HEK293 (cell line): ENCODE results near the gene CRYBG1.

Experiments used
- CTCF ChIA-PET: fragments of 350-600 bp; formaldehyde crosslinking; extraction: SDS; loops from one replicate; lab custom pipeline; 2021; ENCODE audit warnings: antibody characterized with exemption; lab: Yijun Ruan, JAX
- POLR2A ChIA-PET: fragments of 300-600 bp; formaldehyde crosslinking; extraction: SDS; loops from one replicate; lab custom pipeline; 2020; ENCODE audit warnings: antibody characterized with exemption, inconsistent platforms; lab: Yijun Ruan, JAX
- H3K27ac ChIP-seq: fragments of 200-500 bp; sonication (Bioruptor generic); 2 replicates; pipeline ENCODE4 v1.5.1; 2014; ENCODE audit warnings: low read depth, low read length, control low read depth, inconsistent platforms; ENCODE audit errors: extremely low read depth
- H3K36me3 ChIP-seq, 2 experiments: fragments of 200-500 bp in 1 of 2; sonication (Bioruptor generic) in 1 of 2; 1 replicate in 1 of 2; 2 replicates in 1 of 2; pipeline ENCODE4 v1.5.1; 2014 to 2017; ENCODE audit warnings: inconsistent platforms in 2 of 2, low read length in 2 of 2; ENCODE audit not compliant: control insufficient read depth in 2 of 2, insufficient read depth in 1 of 2
- H3K4me1 ChIP-seq: fragments of 200-500 bp; sonication (Bioruptor generic); 2 replicates; pipeline ENCODE4 v1.5.1; 2014; ENCODE audit warnings: mild to moderate bottlenecking, low read length, inconsistent platforms; ENCODE audit not compliant: control insufficient read depth, insufficient read depth
- H3K4me3 ChIP-seq: 2 replicates; pipeline ENCODE4 v1.5.1; 2011; ENCODE audit warnings: low read depth, mild to moderate bottlenecking, control low read depth, low read length, moderate library complexity
- H3K9me3 ChIP-seq: fragments of 200-500 bp; sonication (Bioruptor generic); 2 replicates; pipeline ENCODE4 v1.5.1; 2014; ENCODE audit warnings: low read depth, low read length, inconsistent platforms; ENCODE audit not compliant: control insufficient read depth, insufficient read depth
- AEBP2 ChIP-seq: fragments of 450-650 bp; formaldehyde crosslinking; IDR thresholded peaks from 2 replicates; pipeline ENCODE4 v1.5.1; 2016; ENCODE audit warnings: missing biosample characterization, missing genetic modification characterization, borderline replicate concordance
- BCL11B ChIP-seq: fragments of 450-650 bp; formaldehyde crosslinking; IDR thresholded peaks from 2 replicates; pipeline ENCODE4 v1.5.1; 2016; ENCODE audit warnings: low read depth, missing biosample characterization, missing genetic modification characterization
- CTCF ChIP-seq: fragments of 450-650 bp; formaldehyde crosslinking; IDR thresholded peaks from 2 replicates; pipeline ENCODE4 v1.5.1; 2016; ENCODE audit warnings: missing biosample characterization, missing genetic modification characterization
- KLF10 ChIP-seq: fragments of 450-650 bp; IDR thresholded peaks from 2 replicates; pipeline ENCODE4 v1.5.1; 2018; ENCODE audit warnings: missing biosample characterization, mild to moderate bottlenecking, missing genetic modification characterization
- MYNN ChIP-seq: fragments of 450-650 bp; formaldehyde crosslinking; IDR thresholded peaks from 2 replicates; pipeline ENCODE4 v1.5.1; 2016; ENCODE audit warnings: missing biosample characterization, missing genetic modification characterization, borderline replicate concordance
- PRDM6 ChIP-seq: fragments of 450-650 bp; formaldehyde crosslinking; IDR thresholded peaks from 2 replicates; pipeline ENCODE4 v1.5.1; 2017; ENCODE audit warnings: missing biosample characterization, missing genetic modification characterization
- REPIN1 ChIP-seq: fragments of 450-650 bp; formaldehyde crosslinking; IDR thresholded peaks from 2 replicates; pipeline ENCODE4 v1.5.1; 2017; ENCODE audit warnings: missing biosample characterization, missing genetic modification characterization, low read depth
- SCRT1 ChIP-seq: fragments of 450-650 bp; formaldehyde crosslinking; IDR thresholded peaks from 2 replicates; pipeline ENCODE4 v1.5.1; 2016; ENCODE audit warnings: missing biosample characterization, missing genetic modification characterization, borderline replicate concordance
- SP3 ChIP-seq: fragments of 450-650 bp; formaldehyde crosslinking; IDR thresholded peaks from 2 replicates; pipeline ENCODE4 v1.5.1; 2016; ENCODE audit warnings: missing biosample characterization, missing genetic modification characterization
- SP7 ChIP-seq: fragments of 450-650 bp; formaldehyde crosslinking; IDR thresholded peaks from 2 replicates; pipeline ENCODE4 v1.5.1; 2016; ENCODE audit warnings: missing biosample characterization, missing genetic modification characterization
- ZBTB10 ChIP-seq: fragments of 450-650 bp; formaldehyde crosslinking; IDR thresholded peaks from 2 replicates; pipeline ENCODE4 v1.5.1; 2016; ENCODE audit warnings: missing biosample characterization, missing genetic modification characterization
- ZBTB8A ChIP-seq: fragments of 450-650 bp; formaldehyde crosslinking; IDR thresholded peaks from 2 replicates; pipeline ENCODE4 v1.5.1; 2016; ENCODE audit warnings: missing biosample characterization, missing genetic modification characterization
- ZEB2 ChIP-seq: fragments of 450-650 bp; formaldehyde crosslinking; IDR thresholded peaks from 2 replicates; pipeline ENCODE4 v1.5.1; 2016; ENCODE audit warnings: missing biosample characterization, missing genetic modification characterization
- ZFHX2 ChIP-seq: fragments of 450-650 bp; formaldehyde crosslinking; conservative IDR thresholded peaks from 2 replicates; pipeline ENCODE4 v1.5.1; 2016; ENCODE audit warnings: missing biosample characterization, missing genetic modification characterization
- ZFP41 ChIP-seq: fragments of 450-650 bp; formaldehyde crosslinking; IDR thresholded peaks from 2 replicates; pipeline ENCODE4 v1.5.1; 2016; ENCODE audit warnings: missing biosample characterization, missing genetic modification characterization, borderline replicate concordance
- ZIC2 ChIP-seq: fragments of 450-650 bp; formaldehyde crosslinking; IDR thresholded peaks from 2 replicates; pipeline ENCODE4 v1.5.1; 2016; ENCODE audit warnings: missing biosample characterization, missing genetic modification characterization
- ZNF19 ChIP-seq: fragments of 450-650 bp; formaldehyde crosslinking; IDR thresholded peaks from 2 replicates; pipeline ENCODE4; 2016; ENCODE audit warnings: missing biosample characterization, missing genetic modification characterization, low read depth
- ZNF202 ChIP-seq: fragments of 450-650 bp; formaldehyde crosslinking; IDR thresholded peaks from 2 replicates; pipeline ENCODE4 v1.5.1; 2016; ENCODE audit warnings: missing biosample characterization, missing genetic modification characterization, borderline replicate concordance
- ZNF239 ChIP-seq: fragments of 450-650 bp; formaldehyde crosslinking; IDR thresholded peaks from 2 replicates; pipeline ENCODE4 v1.5.1; 2016; ENCODE audit warnings: missing biosample characterization, missing genetic modification characterization
- ZNF335 ChIP-seq: fragments of 450-650 bp; formaldehyde crosslinking; conservative IDR thresholded peaks from 2 replicates; pipeline ENCODE4 v1.5.1; 2016; ENCODE audit warnings: missing biosample characterization, missing genetic modification characterization
- ZNF423 ChIP-seq: fragments of 450-650 bp; formaldehyde crosslinking; IDR thresholded peaks from 2 replicates; pipeline ENCODE4 v1.5.1; 2016; ENCODE audit warnings: missing biosample characterization, missing genetic modification characterization
- ZNF571 ChIP-seq: fragments of 450-650 bp; formaldehyde crosslinking; IDR thresholded peaks from 2 replicates; pipeline ENCODE4 v1.5.0; 2017; ENCODE audit warnings: missing biosample characterization, missing genetic modification characterization
- ZNF692 ChIP-seq: fragments of 450-650 bp; formaldehyde crosslinking; IDR thresholded peaks from 2 replicates; pipeline ENCODE4 v1.5.1; 2016; ENCODE audit warnings: missing biosample characterization, missing genetic modification characterization
- ZNF747 ChIP-seq: fragments of 450-650 bp; formaldehyde crosslinking; IDR thresholded peaks from 2 replicates; pipeline ENCODE4 v1.5.1; 2016; ENCODE audit warnings: missing biosample characterization, missing genetic modification characterization

CRYBG1 gene

GRCh38 chr6:106540907-106541306 is 180.4 kb downstream of the CRYBG1 start (continued):
- TF ChIP-seq KLF10 (tag by site-specific recombination) (no peak), ZNF423 (tag by site-specific recombination) (no peak), AEBP2 (no peak), SP7 (tag by site-specific recombination) (no peak), ZEB2 (tag by site-specific recombination) (no peak), ZNF692 (tag by site-specific recombination) (no peak), MYNN (tag by site-specific recombination) (no peak), ZNF239 (tag by site-specific recombination) (no peak)

GRCh38 chr6:106546261-106546690 is 185.8 kb downstream of the CRYBG1 start:
- no peaks in the 10 kb centered on the region for H3K9me3 ChIP-seq
- H3K4me1 ChIP-seq, result no peaks in the 10 kb centered on the region
- TF ChIP-seq ZNF19 (tag by site-specific recombination) (no peak), ZNF335 (tag by site-specific recombination) (0 out of 2 replicates have a peak, but pooled peaks have one; percentile 16)
- no peaks in the 10 kb centered on the region for H3K36me3 ChIP-seq
- H3K4me3 ChIP-seq, result no peak overlapping the region
- POLR2A ChIA-PET, result interaction anchor here (0.6 kb wide), 1 partner anchor 207 kb away, joined by 3 read pairs; no protein-coding TSS in a partner anchor
- CTCF ChIA-PET, result interaction anchor here (0.7 to 0.8 kb wide), 2 partner anchors 13 to 101 kb away, joined by 3 to 5 read pairs; no protein-coding TSS in a partner anchor
- no peak overlapping the region for H3K27ac ChIP-seq

GRCh38 chr6:106546691-106547414 is 186.3 kb downstream of the CRYBG1 start:
- Histone ChIP-seq H3K9me3 (no peaks in the 10 kb centered on the region), H3K4me3 (no peak overlapping the region), H3K4me1 (no peaks in the 10 kb centered on the region), H3K36me3 (no peaks in the 10 kb centered on the region), H3K27ac (no peak overlapping the region)
- CTCF ChIA-PET, result interaction anchor here (0.8 kb wide), 1 partner anchor 102 kb away, joined by 3 read pairs; no protein-coding TSS in a partner anchor
- POLR2A ChIA-PET, result interaction anchor here (0.6 kb wide), 1 partner anchor 208 kb away, joined by 3 read pairs; no protein-coding TSS in a partner anchor
- no peak for TF ChIP-seq ZBTB8A (tag by site-specific recombination)
- no peak for TF ChIP-seq SCRT1
- TF ChIP-seq ZFP41 (tag by site-specific recombination), result no peak
- TF ChIP-seq PRDM6 (tag by site-specific recombination), result no peak
- TF ChIP-seq ZBTB10 (tag by site-specific recombination), result no peak
- TF ChIP-seq ZNF571 (tag by site-specific recombination), result no peak
- no peak for TF ChIP-seq CTCF (tag by site-specific recombination)
- no peak for TF ChIP-seq ZNF747 (tag by site-specific recombination)
- no peak for TF ChIP-seq REPIN1
- no peak for TF ChIP-seq SP3
- TF ChIP-seq ZNF202 (tag by site-specific recombination), result no peak
- no peak for TF ChIP-seq ZIC2
- no peak for TF ChIP-seq ZFHX2 (tag by site-specific recombination)
- no peak for TF ChIP-seq BCL11B (tag by site-specific recombination)
